A549 treated with DMSO at 1 μM for 4 hours (cell line): ENCODE measurements around the gene NUAK1. TPM values are rescaled to one million over a fixed set of nuclear protein-coding genes. Genes with fewer than 3 reads are reported as not detected.

Experiments
- total RNA-seq: library from RNA; stranded (reverse); fragments of 200-300 nt; extraction: Qiagen RNA extraction; gene quantifications from 5 replicates; pipeline ENCODE4 v1.2.3, GENCODE V29; 2022; ENCODE audit warnings: low read depth

Gene NUAK1
- total RNA-seq = 12.8 to 14.5 TPM (median 13.0 TPM) in 5 replicates

GRCh38 chr12:106138633-106139421 lies at the start of gene NUAK1:
Gene NUAK1, minus strand, starts transcription at chr12:106138954. Its CDS starts 301 bp downstream, at chr12:106138653.

Other genes with a start within 250 kb of the NUAK1 start
- gene CKAP4, start 109.1 kb upstream of the NUAK1 start, total RNA-seq = 84.1 to 102 TPM (median 95.3 TPM) in 5 replicates
- 2.6 to 14.2 TPM (median 3.4 TPM) in 5 replicates for gene TCP11L2, start 163.8 kb upstream of the NUAK1 start, total RNA-seq
- gene POLR3B, start 218.8 kb upstream of the NUAK1 start, total RNA-seq = 5.7 to 6.5 TPM (median 6.0 TPM) in 5 replicates